ENCODE results near the gene C1QL1. TPM values are rescaled to one million over a fixed set of nuclear protein-coding genes. Genes with fewer than 3 reads are reported as not detected.

C1QL1 gene
- total and polyA plus RNA-seq, 4 donors = 6.7 to 81.8 (median 49.9) TPM

GRCh38 chr17:44966348-44967025 lies 1.6 kb downstream of the C1QL1 start:
- Histone ChIP-seq H3K27ac (ENCODE audit: low read depth, low read length) (peak overlapping the region; percentile 33), H3K9me3 (ENCODE audit: control insufficient read depth, insufficient read depth, low read length) (no peaks in the 10 kb centered on the region), H3K4me3 (ENCODE audit: low read depth, low read length) (peak overlapping the region; percentile 48), H3K4me1 (ENCODE audit: control insufficient read depth, insufficient read depth, low read length) (peaks cover 64% of the 10 kb centered on the region), H3K27me3 (ENCODE audit: control insufficient read depth, insufficient read depth, low read length) (peaks cover 39% of the 10 kb centered on the region), H3K36me3 (ENCODE audit: control insufficient read depth, insufficient read depth, low read length) (peaks cover 4% of the 10 kb centered on the region)
- DNase-seq (ENCODE audit: low read depth in 4 of 6, low spot score in 6 of 6) = no peak
- 1% methylated on average over 14 of the region's 21 CpGs for WGBS (ENCODE audit: insufficient coverage)

- WGBS (ENCODE audit: insufficient coverage) = 29% methylated on average over 5 of the region's 5 CpGs
- Histone ChIP-seq H3K27ac (ENCODE audit: low read depth, low read length) (peak overlapping the region; percentile 33), H3K9me3 (ENCODE audit: control insufficient read depth, insufficient read depth, low read length) (no peaks in the 10 kb centered on the region), H3K27me3 (ENCODE audit: control insufficient read depth, insufficient read depth, low read length) (peaks cover 39% of the 10 kb centered on the region), H3K36me3 (ENCODE audit: control insufficient read depth, insufficient read depth, low read length) (peaks cover 4% of the 10 kb centered on the region), H3K4me3 (ENCODE audit: low read depth, low read length) (peak overlapping the region; percentile 32), H3K4me1 (ENCODE audit: control insufficient read depth, insufficient read depth, low read length) (peaks cover 67% of the 10 kb centered on the region)
- DNase-seq (ENCODE audit: low read depth in 4 of 6, low spot score in 6 of 6) = no peak
Measured at GRCh38 chr17:44965481-44966234, 2.4 kb downstream of the C1QL1 start.

GRCh38 chr17:44961921-44962350 lies 6.2 kb downstream of the C1QL1 start:
- peaks cover 65% of the 10 kb centered on the region for H3K4me1 ChIP-seq (ENCODE audit: control insufficient read depth, insufficient read depth, low read length)
- no peak overlapping the region for H3K4me3 ChIP-seq (ENCODE audit: low read depth, low read length)
- H3K27ac ChIP-seq (ENCODE audit: low read depth, low read length) = no peak overlapping the region
- DNase-seq (ENCODE audit: low read depth in 4 of 6, low spot score in 6 of 6) = no peak
- peaks cover 14% of the 10 kb centered on the region for H3K27me3 ChIP-seq (ENCODE audit: control insufficient read depth, insufficient read depth, low read length)
- WGBS (ENCODE audit: insufficient coverage) = 63% methylated on average over 4 of the region's 7 CpGs
- peaks cover 7% of the 10 kb centered on the region for H3K36me3 ChIP-seq (ENCODE audit: control insufficient read depth, insufficient read depth, low read length)
- no peaks in the 10 kb centered on the region for H3K9me3 ChIP-seq (ENCODE audit: control insufficient read depth, insufficient read depth, low read length)

DNA sequence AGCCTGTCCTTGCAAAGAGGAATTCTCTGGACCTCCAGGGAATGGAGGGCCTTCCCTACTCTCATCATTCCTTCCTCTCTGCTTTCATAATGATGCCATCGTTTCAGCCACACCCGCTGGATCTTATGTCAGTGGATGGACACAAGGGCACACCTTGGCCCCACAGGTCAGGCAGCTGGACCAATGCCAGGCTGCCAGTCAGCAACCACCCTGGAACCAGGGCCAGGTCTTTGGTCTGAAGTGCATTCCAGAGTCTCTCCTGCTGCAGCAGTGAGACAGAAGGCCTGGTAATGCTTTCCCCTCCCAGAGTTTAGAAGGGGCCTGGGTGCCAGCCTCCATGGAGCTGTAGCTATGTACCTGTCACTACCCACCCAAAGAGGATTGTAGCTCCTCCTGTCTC lies 7.4 kb downstream of the C1QL1 start:
- no peak for DNase-seq (ENCODE audit: low read depth in 4 of 6, low spot score in 6 of 6)
- H3K36me3 ChIP-seq (ENCODE audit: control insufficient read depth, insufficient read depth, low read length) = peaks cover 7% of the 10 kb centered on the region
- H3K4me3 ChIP-seq (ENCODE audit: low read depth, low read length) = no peak overlapping the region
- H3K9me3 ChIP-seq (ENCODE audit: control insufficient read depth, insufficient read depth, low read length) = no peaks in the 10 kb centered on the region
- H3K27me3 ChIP-seq (ENCODE audit: control insufficient read depth, insufficient read depth, low read length) = peaks cover 3% of the 10 kb centered on the region
- no peak overlapping the region for H3K27ac ChIP-seq (ENCODE audit: low read depth, low read length)
- WGBS (ENCODE audit: insufficient coverage) = 41% methylated on average over 2 of the region's 2 CpGs
- H3K4me1 ChIP-seq (ENCODE audit: control insufficient read depth, insufficient read depth, low read length) = peaks cover 68% of the 10 kb centered on the region

DNA sequence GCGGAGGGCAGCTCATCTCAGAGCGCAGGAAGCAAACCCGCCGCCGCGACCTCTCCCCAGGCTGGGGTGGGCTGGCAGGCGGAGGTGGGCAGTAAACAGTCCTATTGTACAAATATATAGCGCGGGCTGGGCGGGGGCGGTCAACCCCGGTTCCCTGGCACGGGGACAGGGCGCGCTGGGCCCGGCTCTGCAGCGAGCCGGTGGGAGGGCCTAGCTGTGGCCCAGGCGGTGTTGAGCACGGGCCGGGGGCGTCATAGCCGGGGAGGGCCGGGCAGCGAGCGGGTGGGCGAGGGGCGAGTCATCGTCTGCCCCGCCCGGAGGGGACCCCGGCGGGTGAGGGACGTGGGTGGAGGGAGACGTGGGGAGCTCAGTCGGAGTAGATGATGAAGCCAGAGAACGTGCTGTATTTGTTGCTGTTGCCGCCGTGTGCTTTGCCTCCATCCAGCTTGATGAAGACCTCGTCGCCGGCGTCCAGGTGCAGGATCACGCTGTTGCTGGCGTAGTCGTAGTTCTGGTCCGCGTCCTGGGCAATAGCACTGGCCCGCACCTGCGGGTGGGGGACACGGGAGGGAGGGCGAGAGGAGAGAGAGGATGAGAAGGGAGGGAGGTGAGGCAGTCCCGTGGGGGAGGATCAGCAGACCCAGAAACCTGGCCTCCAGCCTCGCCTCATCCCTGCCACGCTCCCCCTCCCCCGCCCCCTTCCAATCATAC lies 8.1 kb downstream of the C1QL1 start:
- peak in 2 of 6 donors; percentile 56 to 67 for DNase-seq (ENCODE audit: low read depth in 4 of 6, low spot score in 6 of 6)
- Histone ChIP-seq H3K27me3 (ENCODE audit: control insufficient read depth, insufficient read depth, low read length) (no peaks in the 10 kb centered on the region), H3K27ac (ENCODE audit: low read depth, low read length) (peak overlapping the region; percentile 61), H3K4me3 (ENCODE audit: low read depth, low read length) (peak overlapping the region; percentile 21), H3K36me3 (ENCODE audit: control insufficient read depth, insufficient read depth, low read length) (peaks cover 7% of the 10 kb centered on the region), H3K4me1 (ENCODE audit: control insufficient read depth, insufficient read depth, low read length) (peaks cover 65% of the 10 kb centered on the region), H3K9me3 (ENCODE audit: control insufficient read depth, insufficient read depth, low read length) (no peaks in the 10 kb centered on the region)
- WGBS (ENCODE audit: insufficient coverage) = 9% methylated on average over 51 of the region's 56 CpGs

DNA sequence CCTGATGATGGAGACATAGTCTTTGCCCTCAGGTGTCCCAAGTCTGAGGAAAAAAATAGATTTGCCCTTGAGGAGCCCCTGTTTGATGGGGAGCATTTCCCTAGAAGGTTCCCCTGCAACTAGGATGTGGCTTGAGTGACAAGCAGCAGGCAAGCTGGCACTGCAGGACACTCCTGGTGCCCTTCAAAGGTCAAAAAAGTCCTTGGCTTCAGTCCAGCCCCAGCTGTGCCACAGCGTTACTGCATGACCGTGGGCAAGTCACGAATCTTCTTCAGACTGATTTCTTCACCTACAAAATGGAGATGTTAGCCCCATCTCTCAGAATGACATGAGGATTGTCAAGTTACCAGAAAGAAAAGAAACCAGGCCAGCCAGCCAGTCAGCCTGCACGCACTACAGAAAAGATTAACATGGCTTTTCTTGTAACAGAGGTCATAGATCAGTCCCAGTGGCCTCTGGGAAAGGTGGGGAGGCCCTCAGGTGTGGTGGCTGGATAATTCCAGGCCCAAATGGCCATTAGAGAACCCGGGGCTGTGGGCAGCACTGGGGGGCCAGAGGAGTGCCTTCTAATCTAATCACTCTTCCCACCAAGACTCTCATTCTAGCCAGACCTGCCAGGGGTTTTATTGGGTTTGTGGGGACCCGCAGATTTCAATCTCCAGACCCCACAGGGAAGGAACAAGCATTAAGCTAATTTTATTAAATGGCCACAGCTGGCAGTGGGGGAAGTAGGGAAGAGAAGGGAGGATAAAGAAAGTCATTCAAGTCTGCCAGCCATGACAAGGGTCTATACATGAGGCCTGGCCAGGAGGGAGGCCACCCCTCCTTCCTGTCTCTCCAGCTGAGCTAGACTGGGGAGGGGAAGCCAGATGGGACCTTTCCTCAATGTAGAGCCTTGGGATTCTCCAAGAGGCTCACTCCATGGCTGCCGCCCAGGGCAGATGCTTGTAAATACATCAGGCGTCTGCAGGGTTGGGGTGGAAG lies 10.8 kb downstream of the C1QL1 start:
- H3K27ac ChIP-seq (ENCODE audit: low read depth, low read length) = peak overlapping the region; percentile 60
- H3K27me3 ChIP-seq (ENCODE audit: control insufficient read depth, insufficient read depth, low read length) = no peaks in the 10 kb centered on the region
- no peak overlapping the region for H3K4me3 ChIP-seq (ENCODE audit: low read depth, low read length)
- peaks cover 52% of the 10 kb centered on the region for H3K4me1 ChIP-seq (ENCODE audit: control insufficient read depth, insufficient read depth, low read length)
- peaks cover 3% of the 10 kb centered on the region for H3K36me3 ChIP-seq (ENCODE audit: control insufficient read depth, insufficient read depth, low read length)
- WGBS (ENCODE audit: insufficient coverage) = 44% methylated on average over 4 of the region's 8 CpGs
- no peaks in the 10 kb centered on the region for H3K9me3 ChIP-seq (ENCODE audit: control insufficient read depth, insufficient read depth, low read length)
- DNase-seq (ENCODE audit: low read depth in 4 of 6, low spot score in 6 of 6) = peak in 2 of 6 donors; percentile 79 to 80

- H3K4me3 ChIP-seq (ENCODE audit: low read depth, low read length) = no peak overlapping the region
- H3K27me3 ChIP-seq (ENCODE audit: control insufficient read depth, insufficient read depth, low read length) = no peaks in the 10 kb centered on the region
- peaks cover 3% of the 10 kb centered on the region for H3K36me3 ChIP-seq (ENCODE audit: control insufficient read depth, insufficient read depth, low read length)
- H3K4me1 ChIP-seq (ENCODE audit: control insufficient read depth, insufficient read depth, low read length) = peaks cover 48% of the 10 kb centered on the region
- 55% methylated on average over 8 of the region's 8 CpGs for WGBS (ENCODE audit: insufficient coverage)
- H3K27ac ChIP-seq (ENCODE audit: low read depth, low read length) = no peak overlapping the region
- no peaks in the 10 kb centered on the region for H3K9me3 ChIP-seq (ENCODE audit: control insufficient read depth, insufficient read depth, low read length)
- no peak for DNase-seq (ENCODE audit: low read depth in 4 of 6, low spot score in 6 of 6)
Measured at GRCh38 chr17:44955674-44956425, 12.3 kb downstream of the C1QL1 start.

DNA sequence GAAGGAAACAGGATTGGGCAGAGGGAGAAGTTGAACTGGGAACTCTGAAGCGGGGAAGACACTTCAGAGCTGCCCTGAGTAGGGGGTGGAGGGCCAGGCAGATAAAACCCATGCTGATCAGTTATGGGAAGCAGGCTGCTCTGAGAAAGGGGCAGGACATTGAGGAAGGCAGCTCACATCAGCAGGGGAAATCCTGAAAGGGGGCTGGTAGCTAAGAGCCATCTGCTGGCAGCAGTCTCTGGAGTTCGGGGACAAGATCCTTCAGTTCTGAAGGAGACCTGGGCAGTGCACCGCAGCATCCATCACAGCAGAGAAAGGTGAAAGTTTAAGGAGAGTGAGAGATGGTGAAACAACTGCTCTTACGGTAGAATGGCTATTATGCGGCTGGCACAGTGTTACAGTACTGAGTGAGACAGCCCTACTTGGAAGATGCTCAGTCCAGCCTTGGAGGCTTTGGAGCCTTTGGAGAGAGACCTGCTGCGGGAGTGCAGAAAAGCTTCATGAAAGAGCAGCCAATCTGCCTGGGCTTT lies 15.1 kb downstream of the C1QL1 start:
- Histone ChIP-seq H3K36me3 (ENCODE audit: control insufficient read depth, insufficient read depth, low read length) (no peaks in the 10 kb centered on the region), H3K9me3 (ENCODE audit: control insufficient read depth, insufficient read depth, low read length) (no peaks in the 10 kb centered on the region), H3K4me3 (ENCODE audit: low read depth, low read length) (no peak overlapping the region), H3K4me1 (ENCODE audit: control insufficient read depth, insufficient read depth, low read length) (peaks cover 33% of the 10 kb centered on the region), H3K27ac (ENCODE audit: low read depth, low read length) (no peak overlapping the region), H3K27me3 (ENCODE audit: control insufficient read depth, insufficient read depth, low read length) (no peaks in the 10 kb centered on the region)
- 49% methylated on average over 6 of the region's 6 CpGs for WGBS (ENCODE audit: insufficient coverage)
- DNase-seq (ENCODE audit: low read depth in 4 of 6, low spot score in 6 of 6) = no peak
